Neuron (in vitro differentiated cells): Measurements from ENCODE around the gene CDK5R1.

Source experiments
- H2AFZ ChIP-seq: one replicate; pipeline ENCODE4 v1.6.1; 2013; ENCODE audit warnings: low read depth, mild to moderate bottlenecking, inconsistent platforms, low read length, moderate library complexity
- H3K27me3 ChIP-seq: one replicate; pipeline ENCODE4 v1.6.1; 2013; ENCODE audit warnings: low read length; ENCODE audit not compliant: insufficient read depth
- H3K36me3 ChIP-seq: one replicate; pipeline ENCODE4 v1.6.1; 2013; ENCODE audit warnings: low read length; ENCODE audit not compliant: insufficient read depth
- H3K4me1 ChIP-seq: one replicate; pipeline ENCODE4 v1.6.1; 2013; ENCODE audit warnings: low read length; ENCODE audit not compliant: insufficient read depth
- H3K4me3 ChIP-seq: 2 replicates; pipeline ENCODE4 v1.5.1; 2013; ENCODE audit warnings: mild to moderate bottlenecking, low read length, moderate library complexity
- H3K9me3 ChIP-seq: one replicate; pipeline ENCODE4 v1.6.1; 2013; ENCODE audit warnings: low read length

CDK5R1 gene

DNA sequence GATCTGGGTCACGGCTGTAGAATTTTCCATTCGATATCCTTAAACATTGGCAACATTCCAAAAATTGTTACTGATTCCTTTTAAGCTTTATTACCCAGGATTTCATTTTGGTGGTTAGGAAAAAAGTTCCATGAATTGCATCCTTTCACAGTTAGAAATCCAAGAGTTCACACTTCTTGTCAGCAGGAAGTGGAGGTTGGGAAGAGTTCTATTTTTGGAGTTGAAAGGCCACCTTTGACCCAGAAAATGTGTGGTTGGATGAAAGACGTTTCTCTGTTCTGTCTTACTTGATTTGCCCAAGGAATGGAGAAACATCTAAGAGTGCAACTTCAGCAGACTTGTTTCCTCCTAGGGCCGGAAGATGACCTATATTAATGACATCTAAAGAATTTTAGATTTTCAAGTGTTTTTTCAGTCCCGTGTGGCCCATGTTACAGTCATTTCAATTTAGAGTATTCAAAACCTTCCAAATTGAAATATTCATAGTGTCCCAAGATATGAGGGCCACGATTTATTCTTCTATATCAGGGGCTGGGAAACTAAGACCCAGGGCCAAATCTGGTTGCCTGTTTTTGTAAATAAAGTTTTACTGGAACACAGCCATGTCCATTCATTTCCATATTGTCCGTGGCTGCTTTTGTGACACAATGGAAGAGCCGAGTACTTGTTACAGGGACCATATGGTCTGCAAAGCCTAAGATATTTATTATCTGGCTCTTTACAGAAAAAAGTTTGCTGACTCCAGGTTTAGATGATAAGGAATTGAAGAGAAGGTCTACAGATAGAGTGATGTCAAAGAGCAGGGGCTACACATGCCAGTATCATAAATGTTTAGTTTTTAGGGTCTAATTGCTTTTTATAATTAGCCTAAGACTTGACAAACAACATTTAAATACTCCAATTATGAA lies 50.2 kb downstream of the CDK5R1 start:
- H3K27me3 ChIP-seq: no peaks in the 10 kb centered on the region
- peaks cover 3% of the 10 kb centered on the region for H3K4me1 ChIP-seq
- no peaks in the 10 kb centered on the region for H3K36me3 ChIP-seq
- no peaks in the 10 kb centered on the region for H3K9me3 ChIP-seq
- no peak overlapping the region for H3K4me3 ChIP-seq
- H2AFZ ChIP-seq: no peak overlapping the region
